HFF-Myc (cell line): ENCODE data around the gene TNFSF15.

Experiments
- DNase-seq: peaks from one replicate; pipeline ENCODE4 v3.0.0-alpha.2; 2011; ENCODE audit warnings: low read depth; ENCODE audit errors: extremely low read depth
- H3K4me3 ChIP-seq: replicated peaks from 2 replicates; pipeline ENCODE4 v1.5.1; 2011; ENCODE audit warnings: low read depth, mild to moderate bottlenecking, control low read depth, low read length
- TF ChIP-seq, protein P1 (sequence below): IDR thresholded peaks from 2 replicates; pipeline ENCODE4 v1.5.1; 2012; ENCODE audit warnings: mild to moderate bottlenecking, low read depth, low read length, control low read depth; ENCODE audit errors: missing control alignments

Gene TNFSF15

DNA sequence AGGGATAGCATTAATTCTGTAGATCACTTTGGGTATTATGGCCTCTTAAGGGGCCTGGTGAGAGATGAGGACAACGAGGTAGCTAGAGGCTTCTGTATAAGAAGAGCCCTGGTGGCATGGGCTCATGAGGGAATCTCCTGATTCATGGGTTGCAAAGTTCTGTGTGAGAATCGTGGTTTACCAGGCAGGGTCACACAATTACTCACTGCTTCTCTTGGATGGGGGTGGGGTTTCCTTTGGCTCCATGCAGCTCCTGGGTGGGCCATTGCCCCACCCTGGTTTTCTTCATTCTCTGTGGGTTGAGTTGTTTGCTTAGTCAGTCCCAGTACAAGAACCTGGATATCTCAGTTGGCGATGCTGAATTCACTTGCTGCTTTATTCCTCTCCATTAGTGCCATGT lies 30.9 kb upstream of the TNFSF15 start:
- H3K4me3 ChIP-seq: no peak overlapping the region
- no peak for DNase-seq
- TF ChIP-seq, protein P1, sequence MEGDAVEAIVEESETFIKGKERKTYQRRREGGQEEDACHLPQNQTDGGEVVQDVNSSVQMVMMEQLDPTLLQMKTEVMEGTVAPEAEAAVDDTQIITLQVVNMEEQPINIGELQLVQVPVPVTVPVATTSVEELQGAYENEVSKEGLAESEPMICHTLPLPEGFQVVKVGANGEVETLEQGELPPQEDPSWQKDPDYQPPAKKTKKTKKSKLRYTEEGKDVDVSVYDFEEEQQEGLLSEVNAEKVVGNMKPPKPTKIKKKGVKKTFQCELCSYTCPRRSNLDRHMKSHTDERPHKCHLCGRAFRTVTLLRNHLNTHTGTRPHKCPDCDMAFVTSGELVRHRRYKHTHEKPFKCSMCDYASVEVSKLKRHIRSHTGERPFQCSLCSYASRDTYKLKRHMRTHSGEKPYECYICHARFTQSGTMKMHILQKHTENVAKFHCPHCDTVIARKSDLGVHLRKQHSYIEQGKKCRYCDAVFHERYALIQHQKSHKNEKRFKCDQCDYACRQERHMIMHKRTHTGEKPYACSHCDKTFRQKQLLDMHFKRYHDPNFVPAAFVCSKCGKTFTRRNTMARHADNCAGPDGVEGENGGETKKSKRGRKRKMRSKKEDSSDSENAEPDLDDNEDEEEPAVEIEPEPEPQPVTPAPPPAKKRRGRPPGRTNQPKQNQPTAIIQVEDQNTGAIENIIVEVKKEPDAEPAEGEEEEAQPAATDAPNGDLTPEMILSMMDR: no peak

DNA sequence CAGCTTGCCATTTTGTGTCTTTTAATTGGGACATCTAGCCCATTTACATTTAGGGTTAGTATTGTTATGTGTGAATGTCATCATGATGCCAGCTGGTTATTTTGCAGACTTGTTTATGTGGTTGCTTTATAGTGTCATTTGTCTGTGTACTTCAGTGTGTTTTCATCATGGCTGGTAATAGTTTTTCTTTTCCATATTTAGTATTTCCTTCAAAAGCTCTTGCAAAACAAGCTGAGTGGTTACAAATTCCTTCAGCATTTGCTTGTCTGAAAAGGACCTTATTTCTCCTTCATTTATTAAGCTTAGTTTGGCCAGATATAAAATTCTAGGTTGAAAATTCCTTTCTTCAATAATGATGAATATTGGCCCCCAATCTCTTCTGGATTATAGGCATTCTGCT lies 28.5 kb upstream of the TNFSF15 start:
- no peak for DNase-seq
- H3K4me3 ChIP-seq: no peak overlapping the region
- TF ChIP-seq, protein P1: no peak

DNA sequence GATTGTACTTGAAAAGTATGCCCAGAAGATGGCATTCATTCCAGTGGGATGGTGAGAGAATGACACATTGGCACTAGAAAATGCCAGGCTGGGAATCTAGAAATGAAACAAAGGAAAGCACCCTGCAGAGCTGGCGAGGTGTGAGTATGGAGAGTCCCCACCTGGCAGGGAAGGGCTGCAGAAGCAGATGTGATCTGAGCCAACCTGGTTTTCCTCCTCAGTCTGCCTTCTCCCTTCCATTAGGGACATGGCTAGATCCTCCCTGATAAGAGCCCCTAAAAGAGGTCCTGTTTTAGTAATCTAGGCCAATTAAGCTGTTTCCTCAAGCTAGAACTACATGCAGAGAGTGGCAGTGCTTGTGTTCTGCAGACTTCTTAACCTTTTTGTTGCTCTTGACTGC lies 24.7 kb upstream of the TNFSF15 start:
- H3K4me3 ChIP-seq: no peak overlapping the region
- TF ChIP-seq, protein P1: no peak
- no peak for DNase-seq

DNA sequence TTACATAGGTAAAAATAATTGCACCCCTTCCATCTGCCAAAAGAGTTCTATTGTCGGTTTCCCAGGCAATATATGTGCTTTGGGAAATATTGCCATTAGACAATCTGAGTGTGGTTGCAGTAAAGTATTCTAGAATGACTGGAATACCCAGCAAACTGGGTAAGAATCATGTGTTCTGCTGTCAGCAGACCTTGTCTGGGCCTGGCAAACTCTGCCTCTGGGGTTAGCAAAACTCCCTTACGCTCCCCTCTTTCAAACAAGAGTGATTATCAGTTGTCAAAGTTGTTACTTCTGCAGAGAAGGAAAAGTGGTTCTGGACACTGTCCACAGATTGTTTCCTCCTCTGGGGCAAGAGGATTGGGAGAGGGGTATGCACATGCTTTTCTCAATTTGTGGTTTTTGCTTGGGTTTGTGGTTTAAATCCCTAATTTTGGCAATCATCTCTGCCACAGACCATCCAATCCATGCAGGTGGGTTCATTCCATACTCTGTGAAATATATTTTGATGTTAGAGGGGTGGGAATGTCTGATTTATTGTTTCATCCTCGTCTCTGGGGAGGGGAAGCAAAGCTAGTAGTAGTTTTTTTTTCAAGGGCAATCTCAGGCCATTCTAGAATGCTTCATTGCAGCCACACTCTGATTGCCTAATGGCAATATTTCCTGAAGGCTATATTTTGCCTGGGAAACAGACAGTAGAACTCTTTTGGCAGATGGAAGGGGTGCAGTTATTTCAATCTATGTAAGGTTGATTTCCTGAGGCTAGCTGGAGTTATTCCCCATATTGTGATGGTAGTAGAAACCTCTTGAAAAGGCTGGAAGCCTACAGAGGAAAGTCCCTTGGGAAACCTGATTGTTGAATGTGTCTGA lies 24.0 kb upstream of the TNFSF15 start:
- H3K4me3 ChIP-seq: no peak overlapping the region
- DNase-seq: no peak
- TF ChIP-seq, protein P1: no peak

DNA sequence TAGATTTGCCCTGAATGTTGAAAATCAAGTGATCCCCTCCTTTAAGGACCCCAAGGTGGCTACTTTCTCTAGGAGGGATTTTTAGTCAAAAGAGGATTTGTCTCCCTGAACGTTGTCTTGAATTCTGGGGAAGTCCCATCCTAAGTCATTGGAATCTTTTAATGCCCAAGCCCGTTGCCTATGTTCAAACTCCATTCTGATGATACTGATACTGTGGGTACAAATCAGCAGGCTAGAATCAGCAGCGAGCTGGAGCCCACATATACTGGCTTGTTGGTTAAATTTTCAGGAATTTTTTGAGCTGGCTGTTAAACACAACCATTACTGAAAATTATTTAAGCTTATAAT lies 22.4 kb upstream of the TNFSF15 start:
- TF ChIP-seq, protein P1: no peak
- no peak for DNase-seq
- H3K4me3 ChIP-seq: no peak overlapping the region

DNA sequence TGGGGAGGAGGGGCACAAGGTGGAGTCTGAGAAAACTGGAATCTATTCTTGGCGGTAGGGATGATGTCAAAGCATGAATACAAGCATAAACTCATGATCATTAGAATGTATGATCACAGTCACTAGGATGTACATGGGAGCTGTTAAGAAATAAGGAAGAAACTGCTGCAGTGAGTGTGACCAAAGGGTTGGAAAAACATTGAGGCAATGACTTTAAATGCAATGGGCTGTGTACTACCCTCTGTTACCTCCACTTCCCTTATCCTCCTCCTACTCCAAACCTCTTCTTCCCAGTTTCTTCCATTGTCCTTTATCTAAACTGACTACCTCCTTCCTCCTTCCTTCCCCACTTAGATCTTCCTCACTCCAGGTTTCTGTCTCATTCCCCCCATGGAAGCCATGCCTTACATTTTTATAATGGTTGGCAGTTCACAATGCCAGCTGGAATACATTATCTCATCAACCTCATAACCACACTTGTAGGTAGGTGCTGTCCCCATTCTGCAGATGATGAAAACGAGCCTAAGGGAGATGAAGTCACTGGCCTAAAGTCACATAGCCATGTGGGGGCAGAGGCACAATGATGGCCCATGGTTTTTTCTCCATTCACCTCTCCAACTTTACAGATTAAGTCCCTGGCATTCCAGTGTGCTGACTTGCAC lies 21.9 kb upstream of the TNFSF15 start:
- TF ChIP-seq, protein P1: no peak
- no peak overlapping the region for H3K4me3 ChIP-seq
- DNase-seq: no peak
